ENCODE data around the gene DPM2. TPM values are rescaled to one million over a fixed set of nuclear protein-coding genes. Genes with fewer than 3 reads are reported as not detected.

DPM2 gene
- total RNA-seq, 1 experiment from 2014 or later, result 56.1 TPM

- CTCF ChIA-PET, result interaction anchor here (0.6 kb wide), 1 partner anchor 174 kb away, joined by 3 read pairs; the partner anchor contains the start of gene TOR2A
- POLR2A ChIA-PET, result no interaction called here
- DNase-seq (ENCODE audit: low spot score) (no peak), ATAC-seq (no peak)
- Mint-ChIP-seq H3K4me3 (no peak overlapping the region), H3K9me3 (no peaks in the 10 kb centered on the region), H3K27me3 (ENCODE audit: low read depth) (no peaks in the 10 kb centered on the region), H3K36me3 (peaks cover 6% of the 10 kb centered on the region; the same call in 1 of the 2 replicates), H3K27ac (no peak overlapping the region), H3K4me1 (peaks cover 19% of the 10 kb centered on the region)
- TF ChIP-seq ZNF416 (CRISPR knock-in tag; IDR thresholded peaks at IDR 0.05), result no peak
- TF ChIP-seq TCF7 (CRISPR knock-in tag; IDR thresholded peaks at IDR 0.05; ENCODE audit: low read depth), result no peak
- no peak for TF ChIP-seq FOXP1 (CRISPR knock-in tag; IDR thresholded peaks at IDR 0.05; ENCODE audit: borderline replicate concordance)
- no peak for TF ChIP-seq RORB (CRISPR knock-in tag; IDR thresholded peaks at IDR 0.05)
- TF ChIP-seq ATF1 (CRISPR knock-in tag; IDR thresholded peaks at IDR 0.05), result no peak
- no peak for TF ChIP-seq ZNF138 (CRISPR knock-in tag; conservative IDR thresholded peaks at IDR 0.05)
- TF ChIP-seq ZNF317 (CRISPR knock-in tag; IDR thresholded peaks at IDR 0.05; ENCODE audit: borderline replicate concordance, low read depth), result no peak
- TF ChIP-seq TEAD4 (CRISPR knock-in tag; IDR thresholded peaks at IDR 0.05), result no peak
- TF ChIP-seq E2F5 (CRISPR knock-in tag; IDR thresholded peaks at IDR 0.05), result no peak
- no peak for TF ChIP-seq NR3C1 (CRISPR knock-in tag; conservative IDR thresholded peaks at IDR 0.05; ENCODE audit: low read depth)
- no peak for TF ChIP-seq FOXP4 (CRISPR knock-in tag; IDR thresholded peaks at IDR 0.05)
- no peak for TF ChIP-seq ELF4 (CRISPR knock-in tag; IDR thresholded peaks at IDR 0.05; ENCODE audit: low read depth)
- TF ChIP-seq JUN (CRISPR knock-in tag; IDR thresholded peaks at IDR 0.05), result no peak
- TF ChIP-seq ZBTB43 (CRISPR knock-in tag; IDR thresholded peaks at IDR 0.05), result no peak
- no peak for TF ChIP-seq OVOL2 (CRISPR knock-in tag; IDR thresholded peaks at IDR 0.05; ENCODE audit: borderline replicate concordance)
- TF ChIP-seq GABPB1 (CRISPR knock-in tag; IDR thresholded peaks at IDR 0.05), result no peak
- no peak for TF ChIP-seq ZNF425 (CRISPR knock-in tag; conservative IDR thresholded peaks at IDR 0.05)
These were observed 29.1 kb downstream of the DPM2 start for GRCh38 chr9:127908660-127908926.

GRCh38 chr9:127907867-127908659 lies 29.6 kb downstream of the DPM2 start:
- DNase-seq (ENCODE audit: low spot score) (no peak), ATAC-seq (no peak)
- ChIA-PET POLR2A (no interaction called here), CTCF (interaction anchor here (0.6 kb wide), 1 partner anchor 173 kb away, joined by 3 read pairs; the partner anchor contains the start of gene TOR2A)
- Mint-ChIP-seq H3K27me3 (ENCODE audit: low read depth) (no peaks in the 10 kb centered on the region), H3K4me3 (no peak overlapping the region), H3K36me3 (peaks cover 6% of the 10 kb centered on the region; the same call in 1 of the 2 replicates), H3K27ac (no peak overlapping the region), H3K4me1 (peaks cover 24% of the 10 kb centered on the region), H3K9me3 (no peaks in the 10 kb centered on the region)
- TF ChIP-seq PRRX2 (CRISPR knock-in tag; IDR thresholded peaks at IDR 0.05), result no peak
- TF ChIP-seq NR2C2 (CRISPR knock-in tag; IDR thresholded peaks at IDR 0.05), result no peak
- TF ChIP-seq ATF1 (CRISPR knock-in tag; IDR thresholded peaks at IDR 0.05), result no peak
- no peak for TF ChIP-seq ZNF416 (CRISPR knock-in tag; IDR thresholded peaks at IDR 0.05)
- TF ChIP-seq KAT7 (CRISPR knock-in tag; IDR thresholded peaks at IDR 0.05; ENCODE audit: borderline replicate concordance), result no peak
- no peak for TF ChIP-seq ZNF512 (CRISPR knock-in tag; IDR thresholded peaks at IDR 0.05; ENCODE audit: borderline replicate concordance)
- TF ChIP-seq SMAD4 (CRISPR knock-in tag; IDR thresholded peaks at IDR 0.05), result no peak
- TF ChIP-seq NFE2L1 (CRISPR knock-in tag; IDR thresholded peaks at IDR 0.05), result no peak
- no peak for TF ChIP-seq E2F1 (CRISPR knock-in tag; IDR thresholded peaks at IDR 0.05)
- TF ChIP-seq ZNF219 (CRISPR knock-in tag; IDR thresholded peaks at IDR 0.05; ENCODE audit: borderline replicate concordance), result no peak
- no peak for TF ChIP-seq ZNF121 (CRISPR knock-in tag; IDR thresholded peaks at IDR 0.05)
- TF ChIP-seq ZNF317 (CRISPR knock-in tag; IDR thresholded peaks at IDR 0.05; ENCODE audit: borderline replicate concordance, low read depth), result no peak
- TF ChIP-seq SOX15 (CRISPR knock-in tag; IDR thresholded peaks at IDR 0.05), result no peak
